HG02759 (cell line): Measurements from ENCODE around the gene FAM210A.
"Not testable (repeated sequence)": the region's sequence is repeated elsewhere in the genome, so short reads cannot be mapped to it uniquely, and the experiment has no call there.

Experiments
- ATAC-seq: cut with Tn5 transposase; IDR thresholded peaks from one replicate; pipeline ENCODE4 v1.9.1; 2021; ENCODE audit warnings: mild to moderate bottlenecking, moderate library complexity; ENCODE audit not compliant: unreplicated experiment

FAM210A gene

GRCh38 chr18:13726232-13726971 lies at the start of gene FAM210A, which contains the start of gene RNMT:
FAM210A (minus strand) TSS chr18:13726558; CDS start chr18:13682077, 44,481 bp downstream.
RNMT (plus strand) TSS chr18:13726673; CDS start chr18:13731518, 4,845 bp downstream.
- ATAC-seq: peak; percentile 96

DNA sequence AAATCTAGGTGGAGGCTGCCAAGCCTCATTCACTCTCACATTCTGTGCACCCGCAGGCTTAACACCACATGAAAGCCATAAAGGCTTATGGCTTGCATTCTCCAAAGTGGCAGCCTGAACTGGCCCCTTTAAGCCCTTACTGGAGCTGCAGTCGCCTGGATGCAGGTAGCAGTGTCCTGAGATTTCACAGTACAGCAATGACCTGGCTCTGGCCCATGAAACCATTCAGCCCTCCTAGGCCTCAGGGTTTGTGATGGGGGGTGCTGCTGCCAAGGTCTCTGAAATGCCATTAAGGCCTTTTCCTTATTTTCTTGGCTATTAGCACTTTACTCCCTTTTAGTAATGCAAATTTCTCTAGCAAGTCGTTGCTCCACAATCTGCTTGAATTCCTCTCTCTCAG lies 48.7 kb upstream of the FAM210A start:
- no peak for ATAC-seq

DNA sequence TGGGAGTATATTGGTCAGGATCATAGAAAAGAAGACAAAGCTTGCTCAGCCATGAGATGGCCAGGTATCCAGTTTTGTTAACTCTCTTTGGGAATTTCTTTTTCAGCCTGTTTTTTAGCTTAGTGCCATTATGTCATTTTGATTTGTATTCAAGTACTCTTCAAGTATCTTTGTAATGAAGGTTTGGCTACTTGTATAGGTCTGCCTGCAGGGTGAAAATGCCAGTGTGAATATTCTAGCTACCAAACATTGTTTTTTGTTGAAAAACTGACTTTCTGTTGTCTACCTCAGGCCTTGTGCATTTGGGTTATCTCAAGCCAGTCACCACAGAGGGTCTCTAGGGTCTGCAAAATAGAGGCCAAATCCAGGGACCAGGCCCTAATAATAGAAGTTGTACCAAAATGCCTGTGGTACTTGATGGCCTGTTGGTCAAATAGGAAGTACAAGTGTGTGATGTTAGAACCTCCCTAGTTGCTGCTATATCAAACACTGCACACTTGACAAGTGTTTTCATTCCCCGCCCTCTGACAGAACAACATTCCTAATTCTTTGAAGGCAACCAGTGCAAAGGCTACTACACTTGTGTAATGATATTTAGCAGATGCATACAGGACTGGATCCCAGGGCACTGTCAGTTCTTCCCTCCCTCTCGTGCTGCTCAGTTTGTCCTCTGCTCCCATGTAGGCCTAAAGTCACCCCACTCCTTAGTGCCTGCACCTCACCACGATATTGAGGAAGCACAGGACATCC lies 36.5 kb upstream of the FAM210A start:
- ATAC-seq: no peak

DNA sequence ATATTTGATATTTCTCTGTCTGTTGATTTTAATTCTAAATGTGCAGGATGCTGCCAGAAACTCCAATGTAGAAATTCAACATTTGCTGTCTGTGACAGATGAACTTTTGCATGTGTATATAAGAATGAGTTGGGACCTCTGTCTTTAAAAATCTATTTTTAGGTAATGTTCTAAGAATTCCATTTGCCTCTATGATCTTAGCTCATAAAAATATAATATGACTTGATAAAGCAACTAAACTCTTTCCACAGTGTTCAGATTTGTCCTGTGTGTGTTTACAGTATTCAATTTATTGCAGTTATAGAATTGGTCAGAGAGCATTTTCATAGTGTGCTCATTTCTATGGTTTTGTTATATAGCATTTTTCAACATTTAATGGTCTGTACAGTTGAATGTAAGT lies 33.7 kb upstream of the FAM210A start:
- ATAC-seq: no peak

DNA sequence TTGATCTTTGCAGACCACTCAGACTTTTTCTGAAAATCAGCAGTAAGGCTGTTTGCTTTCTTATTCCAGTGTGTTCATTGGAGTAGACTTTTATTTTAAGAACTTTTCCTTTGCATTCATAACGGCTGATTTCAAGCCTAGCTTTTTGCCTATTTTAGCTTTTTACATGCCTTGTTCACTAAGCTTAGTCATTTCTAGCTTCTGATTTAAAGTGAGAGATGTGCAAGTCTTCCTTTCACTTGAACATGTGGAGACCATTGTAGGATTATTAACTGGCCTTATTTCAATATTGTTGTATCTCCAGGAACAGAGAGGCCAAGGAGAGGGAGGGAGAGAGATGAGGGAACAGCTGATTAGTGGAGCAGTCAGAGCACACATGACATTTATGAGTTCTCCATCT lies 32.3 kb upstream of the FAM210A start:
- no peak for ATAC-seq

- ATAC-seq: no peak
Observed at GRCh38 chr18:13756671-13757070, 30.3 kb upstream of the FAM210A start.

DNA sequence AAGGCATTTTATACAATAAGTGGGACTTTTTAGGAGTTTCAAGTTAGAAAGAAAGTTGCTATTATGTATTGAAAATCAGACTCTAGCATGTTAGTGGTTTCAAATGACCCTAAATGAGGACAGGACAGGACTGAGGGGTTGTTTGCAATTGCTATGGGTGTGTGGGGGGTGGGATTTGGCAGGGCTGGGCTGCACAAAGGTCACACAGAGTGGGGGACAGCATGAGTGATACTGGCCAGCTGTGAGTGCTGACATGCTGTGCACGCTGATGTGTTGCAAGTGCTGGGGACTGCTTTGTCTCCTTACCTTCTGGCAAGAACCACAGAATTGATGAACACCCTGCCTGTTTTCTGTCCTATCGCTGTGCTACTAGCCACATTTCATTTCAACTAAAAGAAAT lies 29.9 kb upstream of the FAM210A start:
- no peak for ATAC-seq

DNA sequence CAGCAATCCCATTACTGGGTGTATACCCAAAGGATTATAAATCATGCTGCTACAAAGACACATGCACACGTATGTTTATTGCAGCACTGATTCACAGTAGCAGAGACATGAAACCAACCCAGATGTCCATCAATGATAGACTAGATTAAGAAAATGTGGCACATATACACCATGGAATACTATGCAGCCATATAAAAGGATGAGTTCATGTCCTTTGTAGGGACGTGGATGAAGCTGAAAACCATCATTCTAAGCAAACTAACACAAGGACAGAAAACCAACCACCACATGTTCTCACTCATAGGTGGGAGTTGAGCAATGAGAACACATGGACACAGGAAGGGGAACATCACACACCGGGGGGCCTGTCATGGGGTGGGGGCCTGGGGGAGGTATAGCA lies 25.2 kb upstream of the FAM210A start:
- not testable (repeated sequence) for ATAC-seq

DNA sequence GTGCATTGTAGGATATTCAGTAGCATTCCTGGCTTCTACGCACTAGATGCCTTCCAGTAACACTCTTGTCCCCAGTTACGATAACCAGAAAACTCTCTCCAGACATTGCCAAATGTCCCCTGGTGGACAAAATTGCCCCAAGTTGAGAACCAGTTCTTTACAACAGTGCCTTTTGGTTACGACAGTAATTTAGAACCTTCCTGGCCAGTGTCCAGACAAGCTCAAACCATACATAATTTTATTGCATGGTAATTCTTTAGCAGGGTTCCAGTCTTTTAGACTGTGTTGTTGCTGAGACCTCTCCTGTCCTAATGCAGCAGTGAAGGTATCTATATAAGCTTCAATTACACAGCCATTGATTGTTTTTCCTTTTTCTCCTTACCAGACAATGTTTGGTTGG lies 20.3 kb upstream of the FAM210A start:
- no peak for ATAC-seq

DNA sequence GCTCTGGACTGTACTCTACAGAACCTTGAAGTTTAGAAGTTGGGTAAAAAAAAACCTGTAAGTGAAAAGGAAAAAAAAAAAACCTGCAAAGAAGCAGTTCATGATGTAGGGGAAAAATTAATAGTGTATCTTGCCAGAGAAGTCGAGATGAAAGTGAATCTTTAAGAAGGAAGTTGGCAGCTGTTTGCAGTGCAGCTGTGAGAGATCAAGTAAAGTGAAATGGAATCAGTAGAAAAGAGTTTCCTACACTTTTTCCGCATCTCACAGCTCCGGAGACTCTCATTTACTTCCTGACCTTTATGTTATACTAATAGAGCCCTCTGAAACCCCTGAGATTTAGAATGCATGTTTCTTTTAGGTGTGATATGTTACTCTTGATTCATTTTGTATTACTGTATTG lies 19.3 kb upstream of the FAM210A start:
- no peak for ATAC-seq

- no peak for ATAC-seq
Observed at GRCh38 chr18:13735681-13736080, 9.3 kb upstream of the FAM210A start.

- no peak for ATAC-seq
Observed at GRCh38 chr18:13730481-13730880, 4.1 kb upstream of the FAM210A start.

GRCh38 chr18:13726972-13727331 lies 594 bp upstream of the FAM210A start:
- ATAC-seq: peak; percentile 16

DNA sequence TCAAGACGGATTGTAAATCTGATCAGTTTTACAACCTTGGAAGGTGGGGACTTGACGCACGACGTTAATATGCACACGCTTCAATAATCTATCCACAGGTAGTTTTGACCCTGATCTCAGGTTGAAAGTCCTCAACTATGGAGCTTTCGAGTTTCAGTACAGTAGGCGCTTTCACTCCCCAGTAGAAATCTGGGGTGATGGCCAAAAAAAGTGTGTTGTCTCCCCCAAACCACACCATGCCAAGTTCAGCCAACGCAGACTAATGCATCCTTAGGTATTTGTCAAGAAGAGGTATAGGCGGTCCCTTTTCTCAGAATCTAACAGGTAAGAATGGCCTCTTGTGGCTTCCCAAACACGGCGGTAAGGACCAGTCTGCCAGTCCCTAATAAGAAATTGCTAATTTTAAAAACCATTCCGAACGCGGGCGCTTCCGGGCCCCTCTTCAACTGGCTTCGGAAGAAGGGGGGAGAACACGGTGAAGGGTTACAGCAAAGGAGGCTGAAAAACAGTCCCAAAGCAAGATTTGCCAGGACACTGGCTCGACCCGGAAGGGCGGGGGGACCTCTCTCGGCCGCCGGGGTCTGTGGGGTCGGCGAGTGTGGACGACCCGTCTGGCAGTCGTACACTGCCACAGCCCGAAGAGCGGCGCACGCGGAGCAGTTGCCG lies 659 bp downstream of the FAM210A start:
- ATAC-seq: no peak

- no peak for ATAC-seq
Observed at GRCh38 chr18:13720847-13721246, 5.5 kb downstream of the FAM210A start.

DNA sequence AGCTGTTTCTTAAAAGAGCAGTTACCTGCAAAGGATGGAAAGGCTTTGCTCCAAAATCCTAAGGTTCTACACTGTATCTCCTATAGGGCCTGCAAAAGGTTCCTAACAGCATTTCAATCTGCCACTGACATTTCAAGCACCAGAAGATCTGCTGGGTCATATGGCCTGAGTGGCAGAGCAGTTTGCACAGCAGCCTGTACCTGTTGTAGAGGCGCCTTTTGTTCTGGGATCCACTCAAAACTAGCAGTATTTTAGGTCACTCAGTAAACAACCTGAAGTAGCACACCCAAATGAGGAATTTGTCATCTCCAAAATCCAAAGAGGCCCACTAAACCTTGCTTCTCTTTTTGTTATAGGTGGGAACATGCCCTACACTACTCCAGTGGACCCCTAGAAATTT lies 6.2 kb downstream of the FAM210A start:
- no peak for ATAC-seq

- no peak for ATAC-seq
Observed at GRCh38 chr18:13716916-13717315, 9.4 kb downstream of the FAM210A start.

DNA sequence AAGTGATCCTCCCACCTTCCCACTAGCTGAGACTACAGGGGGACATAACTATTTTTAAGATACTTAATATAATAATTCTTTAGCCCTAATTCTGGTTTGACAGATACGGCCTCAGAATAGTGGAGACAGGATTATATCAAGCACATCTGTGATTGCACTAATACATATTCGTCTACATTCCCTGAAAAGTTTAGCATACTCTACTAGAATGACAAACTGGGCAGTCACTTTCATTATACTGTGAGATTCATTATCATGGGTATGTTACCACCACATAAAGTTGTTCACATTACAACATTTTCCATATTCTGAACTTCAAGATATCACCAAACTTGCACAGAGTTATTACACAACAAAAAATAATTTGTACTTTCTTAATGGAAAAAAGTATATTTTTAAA lies 11.0 kb downstream of the FAM210A start:
- ATAC-seq: no peak

- no peak for ATAC-seq
Observed at GRCh38 chr18:13713455-13714055, 12.8 kb downstream of the FAM210A start.

DNA sequence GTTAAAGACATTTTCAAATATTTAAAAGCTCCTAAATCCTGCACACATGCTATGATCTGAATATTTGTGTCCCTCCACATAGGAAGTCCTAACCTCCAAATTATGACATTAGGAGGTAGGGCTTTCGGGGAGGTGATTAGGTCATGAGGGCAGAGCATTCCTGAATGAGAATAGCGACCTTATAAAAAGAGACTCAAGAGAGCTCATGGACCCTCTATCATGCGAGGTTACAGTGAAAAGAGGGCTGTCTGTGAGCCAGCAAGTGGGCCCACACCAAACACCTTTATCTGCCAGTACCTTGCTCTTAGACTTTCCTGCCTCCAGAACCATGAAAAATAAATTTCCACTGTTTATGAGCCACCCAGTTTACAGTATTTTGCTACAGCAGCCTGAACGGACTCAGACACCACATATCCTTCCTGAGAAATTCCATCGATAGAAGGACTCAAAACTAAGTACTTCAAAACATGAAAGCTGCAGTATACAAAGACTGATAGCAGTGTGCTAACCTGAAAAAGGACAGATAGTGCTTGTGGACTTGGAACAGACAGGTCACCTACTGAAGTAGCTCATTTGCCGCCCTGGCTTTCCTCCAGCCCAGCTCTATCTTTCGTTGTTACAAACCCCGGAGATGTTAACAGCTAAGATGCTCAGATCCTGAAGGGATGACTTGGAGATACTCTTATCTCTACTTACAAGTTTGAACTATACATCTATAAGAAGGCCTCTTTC lies 13.8 kb downstream of the FAM210A start:
- no peak for ATAC-seq

DNA sequence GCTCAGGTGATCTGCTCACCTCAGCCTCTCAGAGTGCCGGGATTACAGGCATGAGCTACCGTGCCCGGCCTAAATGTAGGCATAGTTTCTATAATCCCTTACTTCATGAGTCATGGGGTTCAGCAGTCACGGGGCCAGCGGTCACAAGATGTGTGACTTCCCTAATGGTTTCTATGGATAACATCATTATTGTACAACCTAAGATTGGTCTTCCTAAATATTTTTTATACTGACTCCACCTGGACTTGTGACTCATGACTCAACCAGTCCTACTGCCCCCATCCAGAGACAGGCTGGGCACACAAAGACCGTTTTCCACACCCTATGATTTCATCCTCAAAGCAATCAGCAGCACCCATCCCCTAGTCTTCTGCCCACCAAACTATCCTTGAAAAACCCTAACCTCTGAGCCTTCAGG lies 15.9 kb downstream of the FAM210A start:
- ATAC-seq: no peak
